Activated CD8-positive, alpha-beta memory T cell treated with anti-CD3 and anti-CD28 coated beads, Interleukin-2, amount 10 ng/mL, durations not matched to agents 7 days and 5 days (primary cell): ENCODE measurements around the gene OR52W1. TPM values are rescaled to one million over a fixed set of nuclear protein-coding genes. Genes with fewer than 3 reads are reported as not detected.

Source experiments
- ATAC-seq: fragments of 150-1000 bp; cut with Tn5 transposase; one replicate; pipeline ENCODE4 v1.10.0; 2021; ENCODE audit warnings: moderate library complexity
- CTCF ChIA-PET: fragments of 350-600 bp; sonication (Branson Sonifier 250); formaldehyde crosslinking; loops from one replicate; lab custom pipeline; 2021; ENCODE audit warnings: antibody characterized with exemption; lab: Charles Lee
- DNase-seq: peaks from one replicate; pipeline ENCODE4 v3.0.0-alpha.2; 2020
- H3K27ac Mint-ChIP-seq: one replicate; pipeline ENCODE4 v1.8.0; 2021; ENCODE audit warnings: mild to moderate bottlenecking, mixed read lengths
- H3K27me3 Mint-ChIP-seq: one replicate; pipeline ENCODE4 v1.8.0; 2021; ENCODE audit warnings: mixed read lengths
- H3K36me3 Mint-ChIP-seq: one replicate; pipeline ENCODE4 v1.8.0; 2021; ENCODE audit warnings: mild to moderate bottlenecking, mixed read lengths
- H3K4me1 Mint-ChIP-seq: one replicate; pipeline ENCODE4 v1.8.0; 2021; ENCODE audit warnings: mixed read lengths
- H3K4me3 Mint-ChIP-seq: one replicate; pipeline ENCODE4 v1.8.0; 2021; ENCODE audit warnings: mild to moderate bottlenecking, moderate library complexity, mixed read lengths
- H3K9me3 Mint-ChIP-seq: one replicate; pipeline ENCODE4 v1.8.0; 2022; ENCODE audit warnings: low read depth, mixed read lengths
- total RNA-seq, 2 experiments: library from RNA; stranded (reverse); gene quantifications; one replicate each; pipeline ENCODE4 v1.2.3, GENCODE V29; 2021

The OR52W1 gene, protein sequence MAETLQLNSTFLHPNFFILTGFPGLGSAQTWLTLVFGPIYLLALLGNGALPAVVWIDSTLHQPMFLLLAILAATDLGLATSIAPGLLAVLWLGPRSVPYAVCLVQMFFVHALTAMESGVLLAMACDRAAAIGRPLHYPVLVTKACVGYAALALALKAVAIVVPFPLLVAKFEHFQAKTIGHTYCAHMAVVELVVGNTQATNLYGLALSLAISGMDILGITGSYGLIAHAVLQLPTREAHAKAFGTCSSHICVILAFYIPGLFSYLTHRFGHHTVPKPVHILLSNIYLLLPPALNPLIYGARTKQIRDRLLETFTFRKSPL
- not detected for total RNA-seq

DNA sequence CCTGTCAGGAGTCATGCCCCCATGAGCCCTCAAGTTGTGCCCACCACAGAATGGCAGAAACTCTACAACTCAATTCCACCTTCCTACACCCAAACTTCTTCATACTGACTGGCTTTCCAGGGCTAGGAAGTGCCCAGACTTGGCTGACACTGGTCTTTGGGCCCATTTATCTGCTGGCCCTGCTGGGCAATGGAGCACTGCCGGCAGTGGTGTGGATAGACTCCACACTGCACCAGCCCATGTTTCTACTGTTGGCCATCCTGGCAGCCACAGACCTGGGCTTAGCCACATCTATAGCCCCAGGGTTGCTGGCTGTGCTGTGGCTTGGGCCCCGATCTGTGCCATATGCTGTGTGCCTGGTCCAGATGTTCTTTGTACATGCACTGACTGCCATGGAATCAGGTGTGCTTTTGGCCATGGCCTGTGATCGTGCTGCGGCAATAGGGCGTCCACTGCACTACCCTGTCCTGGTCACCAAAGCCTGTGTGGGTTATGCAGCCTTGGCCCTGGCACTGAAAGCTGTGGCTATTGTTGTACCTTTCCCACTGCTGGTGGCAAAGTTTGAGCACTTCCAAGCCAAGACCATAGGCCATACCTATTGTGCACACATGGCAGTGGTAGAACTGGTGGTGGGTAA lies at the start of gene OR52W1:
TSS of gene OR52W1 (plus strand) at position 51 of the 637 bp plus-strand sequence. CDS start at position 51, 0 bp downstream.
- CTCF ChIA-PET = no interaction called here
- no peak for DNase-seq
- H3K4me3 Mint-ChIP-seq = no peak within 1 kb of the TSS
- no peak for ATAC-seq
- no peak within 1 kb of the TSS for H3K27ac Mint-ChIP-seq
- no peaks in the 10 kb centered on the region for H3K9me3 Mint-ChIP-seq
- H3K36me3 Mint-ChIP-seq = peaks cover 16% of the 10 kb centered on the region
- H3K4me1 Mint-ChIP-seq = peaks cover 58% of the 10 kb centered on the region
- peaks cover 3% of the 10 kb centered on the region for H3K27me3 Mint-ChIP-seq

DNA sequence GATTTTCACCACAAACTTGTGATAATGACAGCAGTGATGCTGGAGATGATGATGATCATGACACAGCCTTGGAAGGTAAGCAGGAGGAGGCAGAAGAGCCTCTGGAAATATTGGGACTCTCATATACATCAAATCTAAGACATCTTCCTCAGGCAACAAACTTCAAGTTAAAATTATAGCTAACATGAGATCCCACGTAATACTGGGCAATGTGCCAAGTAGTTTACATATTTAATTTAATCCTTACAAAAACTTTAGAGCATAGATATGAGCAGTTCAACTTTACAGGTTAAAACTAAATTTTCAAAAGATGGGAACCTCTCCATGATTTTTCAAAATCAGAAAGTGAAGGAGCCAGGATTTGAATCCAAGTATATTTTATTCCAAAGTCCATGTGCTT lies 47.9 kb upstream of the OR52W1 start:
- Mint-ChIP-seq H3K4me3 (no peak overlapping the region), H3K4me1 (no peaks in the 10 kb centered on the region), H3K27ac (no peak overlapping the region), H3K27me3 (no peaks in the 10 kb centered on the region), H3K9me3 (no peaks in the 10 kb centered on the region), H3K36me3 (no peaks in the 10 kb centered on the region)
- DNase-seq = no peak
- CTCF ChIA-PET = interaction anchor here (1.1 kb wide), 1 partner anchor 41 kb away, joined by 3 read pairs; no protein-coding TSS in a partner anchor
- ATAC-seq = no peak

DNA sequence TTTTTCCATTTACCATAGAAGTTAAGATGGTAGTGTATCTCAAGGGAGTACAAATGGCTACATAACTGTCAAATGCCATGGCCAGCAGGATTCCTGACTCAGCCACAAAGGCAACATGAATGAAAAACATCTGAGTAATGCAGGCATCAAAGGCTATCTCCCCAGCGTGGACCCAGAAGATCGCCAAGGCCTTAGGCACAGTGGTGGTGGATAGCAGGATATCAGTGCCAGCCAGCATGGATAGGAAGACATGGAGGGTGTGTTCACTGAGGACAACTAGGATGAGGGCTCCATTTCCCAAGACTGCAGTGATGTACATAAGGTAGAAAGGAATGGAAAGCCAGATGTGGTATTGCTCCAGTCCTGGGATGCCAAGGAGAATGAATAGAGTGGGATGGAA lies 46.9 kb upstream of the OR52W1 start:
- Mint-ChIP-seq H3K4me3 (no peak overlapping the region), H3K4me1 (no peaks in the 10 kb centered on the region), H3K27me3 (no peaks in the 10 kb centered on the region), H3K27ac (no peak overlapping the region), H3K36me3 (no peaks in the 10 kb centered on the region), H3K9me3 (no peaks in the 10 kb centered on the region)
- DNase-seq (no peak), ATAC-seq (no peak)
- CTCF ChIA-PET = no interaction called here

DNA sequence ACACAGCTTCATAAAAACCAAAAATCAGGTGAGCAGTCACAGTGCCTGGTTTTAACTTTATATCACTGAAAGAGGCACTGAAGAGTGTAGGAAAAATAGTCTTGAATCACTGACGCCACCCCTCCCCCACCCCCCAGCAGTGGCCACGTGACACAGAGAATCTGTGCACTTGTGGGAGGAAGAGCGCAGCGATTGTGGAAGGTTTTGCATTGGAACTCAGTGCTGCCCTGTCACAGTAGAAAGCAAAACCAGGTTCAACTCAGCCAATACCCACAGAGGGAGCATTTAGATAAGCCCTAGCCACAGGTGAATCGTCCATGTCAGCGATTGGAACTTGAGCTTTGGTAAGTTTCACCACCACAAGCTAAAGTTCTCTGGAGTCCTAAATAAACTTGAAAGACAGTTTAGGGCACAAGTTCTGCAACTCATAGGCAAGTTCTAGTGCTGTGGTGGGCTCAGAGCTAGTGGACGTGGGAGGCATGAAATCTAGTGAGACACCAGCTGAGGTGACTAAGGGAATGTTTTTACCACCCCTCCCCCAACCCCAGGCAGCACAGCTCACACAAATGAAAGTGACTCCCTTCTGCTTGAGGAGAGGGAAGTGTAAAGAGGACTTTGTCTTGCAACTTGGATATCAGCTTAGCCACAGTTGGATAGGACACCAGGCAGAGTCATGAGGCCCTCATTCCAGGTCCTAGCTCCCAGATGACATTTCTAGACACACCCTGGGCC lies 42.2 kb upstream of the OR52W1 start:
- no peak overlapping the region for H3K4me3 Mint-ChIP-seq
- H3K4me1 Mint-ChIP-seq = no peaks in the 10 kb centered on the region
- DNase-seq (no peak), ATAC-seq (no peak)
- no peaks in the 10 kb centered on the region for H3K9me3 Mint-ChIP-seq
- H3K36me3 Mint-ChIP-seq = no peaks in the 10 kb centered on the region
- H3K27me3 Mint-ChIP-seq = no peaks in the 10 kb centered on the region
- CTCF ChIA-PET = no interaction called here
- no peak overlapping the region for H3K27ac Mint-ChIP-seq

DNA sequence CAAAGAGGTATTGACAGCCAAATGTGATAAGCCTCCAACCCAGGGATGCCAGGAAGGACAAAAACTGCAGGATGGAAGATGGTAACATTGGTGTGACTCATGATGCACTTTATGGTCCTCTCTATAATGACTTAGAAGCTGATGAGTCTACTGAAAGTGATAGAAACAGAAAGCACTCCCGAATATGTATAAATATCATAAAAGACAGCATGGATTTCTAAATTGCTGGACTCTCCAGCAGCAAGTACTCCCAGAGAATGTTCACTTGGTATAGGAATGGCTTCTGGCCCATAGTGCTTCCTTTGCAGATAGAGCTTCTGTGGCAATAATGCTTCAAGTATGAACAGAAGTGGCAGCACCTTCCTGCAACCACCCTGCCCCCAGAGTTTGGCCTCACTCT lies 28.8 kb upstream of the OR52W1 start, which contains the start of gene OR52B2:
TSS of gene OR52B2 (minus strand) at position 101 of the 400 bp plus-strand sequence. CDS start at position 101, 0 bp downstream.
- CTCF ChIA-PET = no interaction called here
- no peak within 1 kb of the TSS for H3K27ac Mint-ChIP-seq
- H3K9me3 Mint-ChIP-seq = no peaks in the 10 kb centered on the region
- no peaks in the 10 kb centered on the region for H3K4me1 Mint-ChIP-seq
- no peak for DNase-seq
- peaks cover 19% of the 10 kb centered on the region for H3K27me3 Mint-ChIP-seq
- ATAC-seq = no peak
- no peak within 1 kb of the TSS for H3K4me3 Mint-ChIP-seq
- no peaks in the 10 kb centered on the region for H3K36me3 Mint-ChIP-seq

DNA sequence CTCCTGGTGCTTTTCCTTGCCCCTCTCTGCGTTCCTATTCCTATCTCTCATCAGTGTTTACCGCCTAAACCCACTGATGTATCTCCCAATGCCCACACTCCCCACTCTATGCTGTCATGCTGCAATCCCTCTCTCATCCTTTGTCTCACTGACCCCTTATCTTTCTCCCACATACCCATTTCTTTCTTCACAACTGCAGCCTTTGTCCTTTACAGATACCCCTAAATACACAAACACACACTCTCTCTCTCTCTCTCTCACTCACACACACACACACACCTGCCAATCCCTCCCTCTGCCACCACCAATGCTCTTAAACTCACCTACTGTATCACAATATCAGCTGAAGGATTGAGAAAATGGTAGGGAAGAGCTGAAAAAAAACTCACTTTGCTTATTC lies 23.6 kb upstream of the OR52W1 start:
- Mint-ChIP-seq H3K27me3 (peaks cover 9% of the 10 kb centered on the region), H3K9me3 (no peaks in the 10 kb centered on the region), H3K27ac (no peak overlapping the region), H3K4me1 (no peaks in the 10 kb centered on the region), H3K4me3 (no peak overlapping the region), H3K36me3 (no peaks in the 10 kb centered on the region)
- CTCF ChIA-PET = no interaction called here
- no peak for ATAC-seq
- no peak for DNase-seq

DNA sequence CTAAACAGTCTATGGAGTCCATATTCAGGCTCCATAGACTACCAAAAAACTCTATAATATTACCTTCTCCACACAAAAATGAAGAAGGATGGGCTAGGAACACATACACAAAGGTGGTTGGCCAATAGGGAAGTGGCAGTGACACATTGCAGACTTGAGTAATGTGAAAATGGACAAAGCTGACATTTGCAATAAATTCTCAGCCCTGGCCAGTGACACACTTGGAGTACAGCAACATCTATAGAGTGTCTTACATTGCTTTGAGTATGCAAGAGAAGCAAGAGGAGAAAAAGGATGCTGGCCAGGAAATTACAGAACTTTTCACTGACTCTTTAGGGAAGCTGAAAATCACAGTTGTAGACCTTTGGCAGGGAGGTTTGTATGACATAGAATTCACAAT lies 7.3 kb upstream of the OR52W1 start:
- DNase-seq (no peak), ATAC-seq (no peak)
- CTCF ChIA-PET = interaction anchor here (0.9 to 1.7 kb wide), 2 partner anchors 41 to 59 kb away, joined by 3 to 4 read pairs; no protein-coding TSS in a partner anchor
- peaks cover 23% of the 10 kb centered on the region for H3K4me1 Mint-ChIP-seq
- peaks cover 4% of the 10 kb centered on the region for H3K27me3 Mint-ChIP-seq
- H3K9me3 Mint-ChIP-seq = no peaks in the 10 kb centered on the region
- H3K27ac Mint-ChIP-seq = no peak overlapping the region
- peaks cover 3% of the 10 kb centered on the region for H3K36me3 Mint-ChIP-seq
- H3K4me3 Mint-ChIP-seq = no peak overlapping the region

DNA sequence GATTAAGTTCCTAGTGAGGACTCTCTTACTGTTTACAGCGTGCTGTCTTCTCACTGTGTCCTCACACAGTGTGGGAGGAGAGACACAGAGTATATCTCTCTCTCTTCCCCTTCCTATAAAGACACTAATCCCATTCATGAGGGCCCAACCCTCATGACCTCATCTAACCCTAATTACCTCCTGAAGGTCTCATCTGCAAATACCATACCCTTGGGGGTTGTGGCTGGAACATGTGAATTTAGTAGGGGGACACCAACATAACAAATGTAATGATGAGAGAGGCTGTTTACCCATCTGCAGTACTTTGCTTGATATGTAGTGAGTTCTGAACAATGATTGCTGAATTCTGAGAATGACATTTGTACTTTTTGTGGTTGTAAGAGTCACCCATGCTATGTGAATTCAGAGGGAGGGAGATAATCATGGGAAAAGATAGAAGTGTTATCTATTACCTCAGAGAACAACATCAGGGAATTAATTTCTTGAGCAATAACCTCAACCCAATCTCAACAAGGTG lies 4.9 kb upstream of the OR52W1 start:
- DNase-seq (no peak), ATAC-seq (no peak)
- no peaks in the 10 kb centered on the region for H3K9me3 Mint-ChIP-seq
- H3K36me3 Mint-ChIP-seq = peaks cover 3% of the 10 kb centered on the region
- peaks cover 7% of the 10 kb centered on the region for H3K27me3 Mint-ChIP-seq
- no peak overlapping the region for H3K4me3 Mint-ChIP-seq
- no peak overlapping the region for H3K27ac Mint-ChIP-seq
- H3K4me1 Mint-ChIP-seq = peaks cover 31% of the 10 kb centered on the region
- CTCF ChIA-PET = no interaction called here

DNA sequence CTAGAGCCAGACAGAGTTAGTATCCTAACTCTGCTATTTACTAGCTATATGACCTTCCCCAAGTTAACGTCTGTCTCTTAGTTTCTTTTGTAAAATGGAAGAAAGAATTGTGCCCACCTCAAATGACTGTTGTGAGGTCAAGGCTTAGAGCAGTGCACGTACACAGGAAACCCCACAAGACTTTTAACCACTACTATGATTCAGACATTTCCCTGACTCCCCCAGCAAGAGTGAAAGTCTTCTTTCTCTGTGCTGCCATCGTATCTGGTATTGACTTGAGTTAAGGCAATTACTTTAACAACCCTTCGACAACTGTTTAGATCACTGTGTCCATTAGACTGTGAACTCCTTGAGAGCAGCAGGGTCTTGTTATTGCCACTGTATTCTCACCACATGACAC lies 2.6 kb upstream of the OR52W1 start:
- H3K9me3 Mint-ChIP-seq = no peaks in the 10 kb centered on the region
- H3K36me3 Mint-ChIP-seq = peaks cover 7% of the 10 kb centered on the region
- peaks cover 38% of the 10 kb centered on the region for H3K4me1 Mint-ChIP-seq
- H3K27ac Mint-ChIP-seq = peak overlapping the region; percentile 52
- no peak overlapping the region for H3K4me3 Mint-ChIP-seq
- CTCF ChIA-PET = interaction anchor here (1.7 kb wide), 1 partner anchor 56 kb away, joined by 5 read pairs; no protein-coding TSS in a partner anchor
- ATAC-seq (peak; percentile 89), DNase-seq (peak; percentile 57)
- peaks cover 7% of the 10 kb centered on the region for H3K27me3 Mint-ChIP-seq

DNA sequence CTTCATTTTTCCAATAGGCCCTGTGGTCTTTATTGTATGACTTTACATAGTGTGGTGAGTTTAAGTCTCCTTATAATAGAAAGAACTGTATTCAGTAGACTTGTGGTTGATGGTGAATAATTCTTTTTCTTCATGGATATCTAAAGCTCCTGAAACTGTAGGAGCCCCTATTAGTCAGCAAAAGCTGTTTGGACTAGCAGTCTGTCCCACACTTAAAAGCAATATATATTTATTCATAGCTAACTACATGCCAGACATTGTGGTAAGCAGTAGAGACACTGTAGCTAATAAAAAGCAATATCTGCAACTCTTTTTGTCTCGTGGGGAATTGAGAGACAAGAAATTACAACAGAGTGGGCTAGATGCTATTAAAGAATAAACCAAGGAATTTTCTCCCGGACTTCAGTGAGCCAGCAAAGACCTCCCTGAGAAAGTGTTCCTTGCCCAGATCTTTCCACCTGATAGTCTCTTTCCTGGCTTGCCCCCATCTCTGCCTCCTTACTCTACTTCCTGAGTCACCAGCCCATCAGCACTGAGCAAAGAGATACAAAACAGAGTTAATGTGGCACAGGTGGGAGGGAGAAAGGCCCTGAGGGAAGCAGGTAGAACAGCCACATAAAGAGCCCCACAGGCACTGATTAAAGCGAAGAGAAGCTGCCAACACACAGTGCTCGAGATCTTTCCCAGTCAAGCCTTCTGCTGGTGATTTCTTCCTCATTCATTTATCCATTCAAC lies 1.4 kb upstream of the OR52W1 start:
- CTCF ChIA-PET = interaction anchor here (1.7 kb wide), 1 partner anchor 55 kb away, joined by 5 read pairs; no protein-coding TSS in a partner anchor
- peaks cover 8% of the 10 kb centered on the region for H3K36me3 Mint-ChIP-seq
- DNase-seq (no peak), ATAC-seq (no peak)
- H3K27ac Mint-ChIP-seq = no peak overlapping the region
- H3K9me3 Mint-ChIP-seq = no peaks in the 10 kb centered on the region
- H3K4me1 Mint-ChIP-seq = peaks cover 47% of the 10 kb centered on the region
- H3K27me3 Mint-ChIP-seq = peaks cover 3% of the 10 kb centered on the region
- no peak overlapping the region for H3K4me3 Mint-ChIP-seq

DNA sequence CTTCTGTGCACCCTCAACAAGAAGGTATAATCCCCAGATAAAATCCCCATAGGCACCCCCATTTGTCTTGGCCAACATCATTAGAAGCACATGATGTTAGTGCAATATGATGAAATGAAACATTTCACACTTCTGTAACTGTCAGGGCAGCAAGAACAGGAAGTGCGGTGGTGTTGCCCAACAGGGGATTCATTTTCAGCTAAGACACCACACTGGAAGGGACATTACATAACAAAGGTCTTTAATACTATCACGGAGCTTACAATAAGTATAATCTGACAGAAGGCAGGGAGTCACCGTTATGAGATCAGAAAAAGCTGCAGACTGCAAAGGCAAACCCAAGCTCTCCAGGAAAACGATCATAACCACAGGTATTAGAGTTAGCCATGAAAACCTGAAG lies 2.0 kb downstream of the OR52W1 start:
- Mint-ChIP-seq H3K9me3 (no peaks in the 10 kb centered on the region), H3K4me1 (peaks cover 50% of the 10 kb centered on the region), H3K27me3 (peaks cover 3% of the 10 kb centered on the region), H3K27ac (no peak overlapping the region), H3K36me3 (peaks cover 21% of the 10 kb centered on the region), H3K4me3 (no peak overlapping the region)
- DNase-seq = no peak
- CTCF ChIA-PET = interaction anchor here (0.6 kb wide), 1 partner anchor 13 kb away, joined by 3 read pairs; no protein-coding TSS in a partner anchor
- no peak for ATAC-seq

DNA sequence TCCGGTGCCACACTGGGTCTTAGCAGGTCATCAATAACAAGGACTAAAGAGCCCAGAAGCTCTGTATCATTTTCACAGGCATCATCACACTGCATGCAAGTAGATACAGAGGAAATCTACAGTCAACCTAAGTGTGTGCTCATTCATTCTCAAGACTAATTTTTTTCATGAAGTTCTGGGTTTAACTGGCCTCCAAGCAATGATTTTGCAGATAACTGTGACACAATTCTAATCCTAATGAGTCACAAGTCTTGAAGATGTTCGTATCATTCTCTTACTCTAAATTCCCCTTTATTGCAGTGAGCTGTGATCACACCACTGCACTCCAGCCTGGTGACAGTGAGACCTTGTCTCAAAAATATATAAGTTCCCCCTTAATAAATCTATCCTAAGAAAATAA lies 2.5 kb downstream of the OR52W1 start:
- peak; percentile 25 for ATAC-seq
- CTCF ChIA-PET = interaction anchor here (0.6 to 1.1 kb wide), 2 partner anchors 12 to 13 kb away, joined by 3 read pairs; no protein-coding TSS in a partner anchor
- H3K9me3 Mint-ChIP-seq = no peaks in the 10 kb centered on the region
- H3K4me1 Mint-ChIP-seq = peaks cover 45% of the 10 kb centered on the region
- peaks cover 3% of the 10 kb centered on the region for H3K27me3 Mint-ChIP-seq
- H3K36me3 Mint-ChIP-seq = peaks cover 19% of the 10 kb centered on the region
- no peak for DNase-seq
- H3K27ac Mint-ChIP-seq = no peak overlapping the region
- no peak overlapping the region for H3K4me3 Mint-ChIP-seq
